HG03520 (cell line): Measurements from ENCODE around the gene KCNG1.

Source experiments
- ATAC-seq: cut with Tn5 transposase; IDR thresholded peaks from one replicate; pipeline ENCODE4 v1.9.1; 2021; ENCODE audit warnings: mild to moderate bottlenecking, moderate library complexity; ENCODE audit not compliant: unreplicated experiment

Gene KCNG1

DNA sequence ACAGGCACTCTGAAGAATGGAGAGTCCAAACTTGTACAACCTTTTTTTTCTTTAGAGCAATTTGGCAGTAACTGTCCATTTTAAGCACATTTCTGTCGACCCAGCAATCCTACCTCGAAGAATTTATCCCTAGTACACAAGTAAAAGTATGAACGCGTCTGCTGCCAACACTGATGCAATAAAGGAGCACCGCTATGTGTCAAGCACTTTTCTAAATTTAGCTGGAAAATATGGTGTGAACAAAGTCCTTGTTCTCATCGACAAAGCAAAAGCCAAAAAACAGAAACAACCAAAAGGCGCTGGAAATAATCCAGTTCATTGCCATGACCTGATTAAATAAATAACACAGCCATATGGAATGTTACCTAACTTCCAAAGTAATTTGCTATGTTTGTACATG, 65.6 kb downstream of the KCNG1 start:
- ATAC-seq, result no peak

DNA sequence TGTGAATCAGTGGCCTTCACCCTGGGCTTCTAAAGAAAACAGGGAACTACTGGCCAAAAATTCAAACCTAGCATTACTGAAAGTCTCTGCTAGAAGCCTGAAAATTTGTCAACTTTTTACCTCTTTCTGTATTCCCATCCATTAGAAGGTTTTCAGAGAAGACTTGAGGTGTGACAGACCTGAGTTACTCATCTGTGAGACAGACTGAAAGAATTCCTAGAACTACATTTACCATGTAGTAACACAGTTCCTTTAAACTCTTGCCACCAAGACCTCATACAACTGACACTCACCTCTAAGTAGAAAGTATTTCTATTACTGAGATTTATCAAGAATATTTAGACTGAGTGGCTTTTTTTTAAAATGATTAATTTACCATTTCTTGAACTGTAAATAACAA, 69.1 kb downstream of the KCNG1 start:
- ATAC-seq, result no peak
